AG04450 (cell line): ENCODE data around the gene CACNA1G. TPM values are rescaled to one million over a fixed set of nuclear protein-coding genes. Genes with fewer than 3 reads are reported as not detected.

Source experiments
- CTCF ChIA-PET: fragments of 300-600, 350-600 bp; formaldehyde crosslinking; extraction: SDS; loops from one replicate; lab custom pipeline; 2022; ENCODE audit warnings: antibody characterized with exemption, inconsistent platforms; lab: Charles Lee
- POLR2A ChIA-PET: fragments of 350-600 bp; formaldehyde crosslinking; extraction: SDS; loops from one replicate; lab custom pipeline; 2021; ENCODE audit warnings: antibody characterized with exemption, inconsistent platforms; lab: Yijun Ruan, JAX
- DNase-seq: peaks from one replicate; pipeline ENCODE4 v3.0.0-alpha.2; 2011; ENCODE audit warnings: low read depth, low spot score
- H3K27ac ChIP-seq: one replicate; pipeline ENCODE4 v1.5.1; 2012; ENCODE audit warnings: low read depth, low read length, control low read depth
- H3K27me3 ChIP-seq: one replicate; pipeline ENCODE4 v1.6.0; 2012; ENCODE audit warnings: low read length; ENCODE audit not compliant: control insufficient read depth, insufficient read depth
- H3K4me3 ChIP-seq: 2 replicates; pipeline ENCODE4 v1.5.1; 2011; ENCODE audit warnings: mild to moderate bottlenecking, low read depth, low read length, control low read depth
- H3K9me3 ChIP-seq: 2 replicates; pipeline ENCODE4 v1.5.1; 2012; ENCODE audit warnings: low read length; ENCODE audit not compliant: control insufficient read depth, insufficient read depth
- polyA plus RNA-seq: library from polyadenylated mRNA; depleted of rRNA; stranded (reverse); fragments of >200 nt; gene quantifications from 2 replicates; pipeline ENCODE4 v1.2.3, GENCODE V29; 2011
- TF ChIP-seq, protein P1 (sequence below): IDR thresholded peaks from 2 replicates; pipeline ENCODE4 v1.5.1; 2011; ENCODE audit warnings: low read depth, low read length, control low read depth, inconsistent platforms

The CACNA1G gene
- polyA plus RNA-seq, 1 experiment: 0.05 TPM

DNA sequence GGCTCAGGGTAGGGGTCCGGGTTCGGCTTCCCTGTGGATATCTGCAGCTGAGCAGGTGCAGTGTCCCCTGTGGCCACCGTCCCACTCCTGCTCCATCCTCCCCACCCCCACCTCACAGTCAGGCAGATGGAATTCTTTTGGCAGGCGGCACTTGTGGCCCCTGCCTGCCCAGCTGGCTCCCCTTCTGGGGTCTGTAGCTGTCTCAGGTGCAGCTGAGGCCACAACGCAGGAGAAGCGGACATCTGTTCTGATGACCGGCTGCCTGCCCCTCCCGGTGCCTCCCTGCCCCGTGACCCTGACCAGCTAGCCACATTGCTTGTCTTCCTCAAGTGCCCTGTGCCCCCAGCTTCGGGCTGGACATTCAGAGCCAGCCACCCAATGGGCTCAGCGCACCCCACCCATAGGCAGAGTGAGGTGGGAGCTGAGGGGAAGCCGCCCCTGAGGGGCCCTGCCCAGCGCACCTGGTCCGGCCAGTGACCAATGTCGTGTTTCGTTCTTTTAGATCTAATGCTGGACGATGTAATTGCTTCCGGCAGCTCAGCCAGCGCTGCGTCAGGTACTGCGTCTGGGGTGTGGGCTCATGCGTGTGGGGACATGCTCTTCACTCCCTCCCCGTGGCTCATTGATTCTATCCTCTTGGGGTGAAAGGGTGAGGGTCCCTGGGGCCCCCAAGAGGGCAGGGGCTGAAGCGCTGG, 49.0 kb downstream of the CACNA1G start:
- TF ChIP-seq, protein P1, sequence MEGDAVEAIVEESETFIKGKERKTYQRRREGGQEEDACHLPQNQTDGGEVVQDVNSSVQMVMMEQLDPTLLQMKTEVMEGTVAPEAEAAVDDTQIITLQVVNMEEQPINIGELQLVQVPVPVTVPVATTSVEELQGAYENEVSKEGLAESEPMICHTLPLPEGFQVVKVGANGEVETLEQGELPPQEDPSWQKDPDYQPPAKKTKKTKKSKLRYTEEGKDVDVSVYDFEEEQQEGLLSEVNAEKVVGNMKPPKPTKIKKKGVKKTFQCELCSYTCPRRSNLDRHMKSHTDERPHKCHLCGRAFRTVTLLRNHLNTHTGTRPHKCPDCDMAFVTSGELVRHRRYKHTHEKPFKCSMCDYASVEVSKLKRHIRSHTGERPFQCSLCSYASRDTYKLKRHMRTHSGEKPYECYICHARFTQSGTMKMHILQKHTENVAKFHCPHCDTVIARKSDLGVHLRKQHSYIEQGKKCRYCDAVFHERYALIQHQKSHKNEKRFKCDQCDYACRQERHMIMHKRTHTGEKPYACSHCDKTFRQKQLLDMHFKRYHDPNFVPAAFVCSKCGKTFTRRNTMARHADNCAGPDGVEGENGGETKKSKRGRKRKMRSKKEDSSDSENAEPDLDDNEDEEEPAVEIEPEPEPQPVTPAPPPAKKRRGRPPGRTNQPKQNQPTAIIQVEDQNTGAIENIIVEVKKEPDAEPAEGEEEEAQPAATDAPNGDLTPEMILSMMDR: no peak
- Histone ChIP-seq H3K9me3 (no peaks in the 10 kb centered on the region; the same call in 1 of the 2 replicates), H3K27me3 (peaks cover 17% of the 10 kb centered on the region), H3K4me3 (no peak overlapping the region), H3K27ac (no peak overlapping the region)
- POLR2A ChIA-PET: no interaction called here
- no peak for DNase-seq
- CTCF ChIA-PET: interaction anchor here (0.6 to 0.8 kb wide), 2 partner anchors 15 to 17 kb away, joined by 3 to 4 read pairs; no protein-coding TSS in a partner anchor

DNA sequence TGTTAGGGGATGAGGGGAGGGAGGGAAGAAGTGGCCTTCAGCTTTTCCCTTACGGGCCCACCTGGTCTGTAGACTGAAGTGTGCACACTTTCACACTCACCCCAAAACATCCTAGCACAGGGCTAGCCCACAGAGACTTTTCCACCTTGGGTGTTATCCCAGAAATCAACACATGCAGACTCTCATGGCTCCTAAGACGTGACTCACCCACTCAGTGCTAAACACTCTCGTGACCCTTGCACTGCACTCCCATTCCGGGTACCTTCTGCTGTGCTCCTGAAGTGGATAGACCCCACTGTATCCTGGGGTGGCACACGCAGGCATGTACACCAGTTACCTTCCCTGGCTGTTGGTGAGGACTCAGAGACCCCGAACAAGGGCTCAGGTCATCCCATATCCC, 51.1 kb downstream of the CACNA1G start:
- Histone ChIP-seq H3K27me3 (peaks cover 14% of the 10 kb centered on the region), H3K9me3 (no peaks in the 10 kb centered on the region; the same call in 1 of the 2 replicates), H3K4me3 (no peak overlapping the region), H3K27ac (no peak overlapping the region)
- no peak for DNase-seq
- CTCF ChIA-PET: no interaction called here
- TF ChIP-seq, protein P1: no peak
- POLR2A ChIA-PET: no interaction called here

DNA sequence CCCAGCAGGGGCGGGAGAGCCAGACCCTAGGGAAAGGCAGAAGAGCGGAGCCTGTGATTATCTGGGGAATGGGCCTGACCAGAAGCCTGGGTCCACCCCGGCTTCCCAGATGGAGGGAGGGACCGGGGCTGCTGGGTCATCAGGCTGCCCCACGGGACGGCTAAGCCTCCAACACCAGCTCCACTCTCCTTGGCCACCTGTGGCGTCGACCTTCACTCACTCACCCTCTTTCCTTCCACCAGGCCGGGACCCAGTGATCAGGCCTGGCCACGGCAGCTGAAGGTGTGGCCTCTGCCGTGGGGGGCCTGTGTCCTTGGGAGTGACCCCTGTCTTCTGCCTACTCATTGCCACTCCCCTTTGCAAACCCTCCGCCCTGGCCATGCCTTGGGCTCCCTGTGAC, 51.8 kb downstream of the CACNA1G start:
- TF ChIP-seq, protein P1: no peak
- ChIA-PET CTCF (no interaction called here), POLR2A (interaction anchor here (0.6 kb wide), 1 partner anchor 171 kb away, joined by 6 read pairs; no protein-coding TSS in a partner anchor)
- H3K9me3 ChIP-seq: no peaks in the 10 kb centered on the region; the same call in 1 of the 2 replicates
- no peak overlapping the region for H3K27ac ChIP-seq
- H3K4me3 ChIP-seq: no peak overlapping the region
- DNase-seq: no peak
- peaks cover 9% of the 10 kb centered on the region for H3K27me3 ChIP-seq

DNA sequence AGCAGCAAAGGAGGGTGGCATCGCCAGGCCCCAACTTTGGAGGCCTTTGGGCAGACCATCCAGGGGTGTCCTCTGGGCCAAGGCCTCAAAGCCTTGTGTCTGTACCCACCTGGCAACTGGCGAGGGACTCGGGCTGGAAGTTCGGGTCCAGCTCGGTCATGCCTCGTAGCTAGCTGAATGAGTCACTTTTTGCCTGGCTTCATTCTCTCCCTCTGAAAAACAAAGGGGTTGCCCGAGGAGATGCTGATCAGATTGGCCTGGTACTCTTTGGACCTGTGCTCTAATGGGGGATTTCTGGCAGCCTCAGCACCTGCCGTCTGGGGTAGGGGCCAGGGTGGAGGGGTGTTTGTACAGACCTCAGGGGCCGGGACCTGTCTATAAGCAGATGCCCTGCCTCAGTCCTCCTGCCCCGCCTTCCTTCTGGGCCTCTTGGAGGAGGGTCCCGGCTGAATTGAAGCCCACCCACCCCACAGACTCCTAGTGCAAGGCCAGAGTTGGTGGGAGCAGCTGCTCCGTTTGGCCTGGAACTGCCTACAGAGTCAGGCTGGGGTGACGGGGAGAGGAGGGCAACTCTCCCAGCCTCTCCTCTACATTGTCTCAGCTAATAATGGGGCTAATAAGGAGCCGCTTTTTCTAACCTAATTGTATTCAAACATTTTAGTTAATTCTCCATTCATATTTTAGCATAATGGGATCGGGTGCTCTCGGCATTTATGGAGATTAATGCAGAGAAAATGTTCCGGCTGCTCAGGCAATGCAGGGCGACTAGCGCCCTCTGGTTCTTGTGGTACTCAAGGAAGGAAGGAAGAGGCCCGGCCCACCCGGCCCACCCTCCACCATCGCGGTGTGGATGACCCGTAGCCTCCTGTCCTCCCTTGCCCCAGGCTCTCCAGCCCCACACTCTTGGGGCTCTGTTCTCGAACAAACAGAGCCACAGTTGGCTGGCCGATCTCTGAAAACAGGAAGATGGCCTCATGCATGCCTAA, 52.8 kb downstream of the CACNA1G start:
- POLR2A ChIA-PET: interaction anchor here (0.6 kb wide), 1 partner anchor 170 kb away, joined by 6 read pairs; no protein-coding TSS in a partner anchor
- CTCF ChIA-PET: interaction anchor here (1.5 kb wide), 1 partner anchor 13 kb away, joined by 4 read pairs; no protein-coding TSS in a partner anchor
- H3K4me3 ChIP-seq: no peak overlapping the region
- H3K27me3 ChIP-seq: peaks cover 4% of the 10 kb centered on the region
- no peak overlapping the region for H3K27ac ChIP-seq
- TF ChIP-seq, protein P1: no peak
- no peak for DNase-seq
- H3K9me3 ChIP-seq: no peaks in the 10 kb centered on the region; the same call in 1 of the 2 replicates
